A673 (cell line): ENCODE results near the gene CFAP161.

Experiments
- CTCF ChIP-seq: fragments of 300-800, 200-600 bp; sonication (generic); conservative IDR thresholded peaks from 2 replicates; pipeline ENCODE4 v1.5.1; 2017; ENCODE audit warnings: low read depth, mild to moderate bottlenecking, antibody characterized with exemption, low read length, moderate library complexity, mixed read lengths
- EZH2 ChIP-seq: fragments of 200-600 bp; sonication (generic); IDR thresholded peaks from 2 replicates; pipeline ENCODE4 v1.6.1; 2017; ENCODE audit warnings: borderline replicate concordance, low read depth, mild to moderate bottlenecking, mixed read lengths, antibody characterized with exemption, low read length; ENCODE audit not compliant: poor library complexity, severe bottlenecking

GRCh38 chr15:81197688-81198281, 63.7 kb downstream of the CFAP161 start:
- TF ChIP-seq CTCF (no peak), EZH2 (no peak)
